ENCODE measurements around the gene THAP10. TPM values are rescaled to one million over a fixed set of nuclear protein-coding genes. Genes with fewer than 3 reads are reported as not detected.
"Not testable (repeated sequence)": the region's sequence is repeated elsewhere in the genome, so short reads cannot be mapped to it uniquely, and the experiment has no call there.

The THAP10 gene
- total and polyA plus RNA-seq, 7 donors: 0.48 to 2.4 (median 1.2) TPM

- Histone ChIP-seq H3K4me3 (no peak overlapping the region), H3K27me3 (ENCODE audit: insufficient read depth in 3 of 3, low read length in 2 of 3) (no peaks in the 10 kb centered on the region), H3K27ac (no peak overlapping the region), H3K4me1 (no peaks in the 10 kb centered on the region), H3K36me3 (ENCODE audit: insufficient read depth in 1 of 2, low read depth in 1 of 2) (no peaks in the 10 kb centered on the region), H3K9me3 (no peaks in the 10 kb centered on the region)
- intact Hi-C loops (cut with DNase I): no loop called here
- WGBS, 3 donors: 49 to 63% (median 62%) methylated on average over 14 of the region's 14 CpGs
- ATAC-seq (no peak), DNase-seq (peak in 1 of 2 donors; percentile 64)
- TF ChIP-seq CTCF (IDR thresholded peaks at IDR 0.05): no peak
Measured at GRCh38 chr15:70859322-70859908, 32.8 kb downstream of the THAP10 start.

- H3K36me3 ChIP-seq (ENCODE audit: insufficient read depth in 1 of 2, low read depth in 1 of 2); H3K27me3 ChIP-seq (ENCODE audit: insufficient read depth in 3 of 3, low read length in 2 of 3); H3K9me3 ChIP-seq; intact Hi-C loops (cut with DNase I); DNase-seq; ATAC-seq; H3K27ac ChIP-seq; H3K4me1 ChIP-seq; H3K4me3 ChIP-seq: not testable (repeated sequence)
- 88 to 93% (median 93%) methylated on average over 9 of the region's 9 CpGs for WGBS, 3 donors
Measured at GRCh38 chr15:70858614-70859321, 33.5 kb downstream of the THAP10 start.

GRCh38 chr15:70857562-70858285, 34.5 kb downstream of the THAP10 start:
- H3K4me1 ChIP-seq: no peaks in the 10 kb centered on the region
- H3K27ac ChIP-seq: no peak overlapping the region
- WGBS, 3 donors: 77 to 83% (median 82%) methylated on average over 3 of the region's 3 CpGs
- no peak for TF ChIP-seq CTCF (IDR thresholded peaks at IDR 0.05)
- no peaks in the 10 kb centered on the region for H3K36me3 ChIP-seq (ENCODE audit: insufficient read depth in 1 of 2, low read depth in 1 of 2)
- ATAC-seq (no peak), DNase-seq (no peak)
- peaks cover 0 to 4% (median 0%) of the 10 kb centered on the region in 3 donors for H3K27me3 ChIP-seq (ENCODE audit: insufficient read depth in 3 of 3, low read length in 2 of 3)
- intact Hi-C loops (cut with DNase I): no loop called here
- no peak overlapping the region for H3K4me3 ChIP-seq
- H3K9me3 ChIP-seq: no peaks in the 10 kb centered on the region

GRCh38 chr15:70856884-70857561, 35.2 kb downstream of the THAP10 start:
- peaks cover 0 to 4% (median 0%) of the 10 kb centered on the region in 3 donors for H3K27me3 ChIP-seq (ENCODE audit: insufficient read depth in 3 of 3, low read length in 2 of 3)
- H3K9me3 ChIP-seq: no peaks in the 10 kb centered on the region
- WGBS, 3 donors: 62 to 74% (median 69%) methylated on average over 5 of the region's 5 CpGs
- no peaks in the 10 kb centered on the region for H3K4me1 ChIP-seq
- TF ChIP-seq CTCF (IDR thresholded peaks at IDR 0.05): no peak
- no peaks in the 10 kb centered on the region for H3K36me3 ChIP-seq (ENCODE audit: insufficient read depth in 1 of 2, low read depth in 1 of 2)
- intact Hi-C loops (cut with DNase I): no loop called here
- ATAC-seq (peak; percentile 30 to 69 (median 58)), DNase-seq (peak; percentile 74 to 86)
- no peak overlapping the region for H3K4me3 ChIP-seq
- H3K27ac ChIP-seq: peak overlapping the region; percentile 25

All from psoas muscle (tissue), 8 donors.